Mesendoderm (in vitro differentiated cells): ENCODE results near the gene DLG2. TPM values are rescaled to one million over a fixed set of nuclear protein-coding genes. Genes with fewer than 3 reads are reported as not detected.
"Not testable (repeated sequence)": the region's sequence is repeated elsewhere in the genome, so short reads cannot be mapped to it uniquely, and the experiment has no call there.

Experiments
- DNase-seq: peaks from one replicate; pipeline ENCODE4 v3.0.0; 2013
- H2AK5ac ChIP-seq: 2 replicates; pipeline ENCODE4 v1.6.1; 2013; ENCODE audit warnings: low read length, inconsistent platforms
- H2BK120ac ChIP-seq: 2 replicates; pipeline ENCODE4 v1.6.1; 2013; ENCODE audit warnings: low read depth, mild to moderate bottlenecking, low read length, moderate library complexity, mixed read lengths
- H2BK15ac ChIP-seq: replicated peaks from 2 replicates; pipeline ENCODE4 v1.6.1; 2013; ENCODE audit warnings: low read depth, mild to moderate bottlenecking, moderate library complexity
- H2BK5ac ChIP-seq: 2 replicates; pipeline ENCODE4 v1.6.1; 2013; ENCODE audit warnings: low read length, inconsistent platforms
- H3K18ac ChIP-seq: 2 replicates; pipeline ENCODE4 v1.6.1; 2013; ENCODE audit warnings: mild to moderate bottlenecking, low read length, mixed read lengths
- H3K23ac ChIP-seq: one replicate; pipeline ENCODE4 v1.6.1; 2013; ENCODE audit warnings: low read length
- H3K27ac ChIP-seq: 2 replicates; pipeline ENCODE4 v1.5.1; 2013; ENCODE audit warnings: low read depth, mild to moderate bottlenecking, inconsistent platforms, low read length, moderate library complexity
- H3K27me3 ChIP-seq: 2 replicates; pipeline ENCODE4 v1.6.1; 2013; ENCODE audit warnings: low read length, control low read depth, mild to moderate bottlenecking, inconsistent platforms; ENCODE audit not compliant: insufficient read depth, poor library complexity
- H3K36me3 ChIP-seq: 2 replicates; pipeline ENCODE4 v1.6.1; 2013; ENCODE audit warnings: low read length, inconsistent platforms; ENCODE audit not compliant: control insufficient read depth, insufficient read depth
- H3K4ac ChIP-seq: one replicate; pipeline ENCODE4 v1.6.1; 2013; ENCODE audit warnings: low read depth, mild to moderate bottlenecking, low read length, moderate library complexity
- H3K4me1 ChIP-seq: 2 replicates; pipeline ENCODE4 v1.6.1; 2013; ENCODE audit warnings: low read depth, low read length, inconsistent platforms; ENCODE audit not compliant: control insufficient read depth
- H3K4me2 ChIP-seq: 2 replicates; pipeline ENCODE4 v1.6.1; 2013; ENCODE audit warnings: low read length
- H3K4me3 ChIP-seq: 2 replicates; pipeline ENCODE4 v1.5.1; 2013; ENCODE audit warnings: mild to moderate bottlenecking, low read length
- H3K56ac ChIP-seq: one replicate; pipeline ENCODE4 v1.6.1; 2013; ENCODE audit warnings: low read length
- H3K79me1 ChIP-seq: 2 replicates; pipeline ENCODE4 v1.6.1; 2013; ENCODE audit warnings: low read length, inconsistent platforms
- H3K79me2 ChIP-seq: 2 replicates; pipeline ENCODE4 v1.6.1; 2013; ENCODE audit warnings: mild to moderate bottlenecking, low read length; ENCODE audit not compliant: control insufficient read depth, insufficient read depth
- H3K9ac ChIP-seq: 2 replicates; pipeline ENCODE4 v1.6.1; 2013; ENCODE audit warnings: low read length, inconsistent platforms
- H4K5ac ChIP-seq: one replicate; pipeline ENCODE4 v1.6.1; 2013; ENCODE audit warnings: low read length
- H4K8ac ChIP-seq: one replicate; pipeline ENCODE4 v1.6.1; 2013; ENCODE audit warnings: low read depth, mild to moderate bottlenecking, control low read depth, low read length, moderate library complexity
- WGBS: extraction: QIAGEN DNeasy Blood & Tissue Kit; methylation state at CpG from one replicate; pipeline ENCODE4 v1.1.7; 2013; ENCODE audit warnings: low lambda C conversion rate, missing lambda C conversion rate; ENCODE audit not compliant: insufficient coverage; ENCODE audit errors: extremely low coverage; 5-methylcytosine and 5-hydroxymethylcytosine counted together
- polyA plus RNA-seq, 2 experiments: library from polyadenylated mRNA; stranded (reverse); fragments of 200-250 nt; gene quantifications; one replicate each; pipeline ENCODE4 v1.2.3, GENCODE V29; 2013

DLG2 gene
- 9.5 TPM for polyA plus RNA-seq (2013, experiment 1 of 2)
- 9.8 TPM for polyA plus RNA-seq (2013, experiment 2 of 2)

DNA sequence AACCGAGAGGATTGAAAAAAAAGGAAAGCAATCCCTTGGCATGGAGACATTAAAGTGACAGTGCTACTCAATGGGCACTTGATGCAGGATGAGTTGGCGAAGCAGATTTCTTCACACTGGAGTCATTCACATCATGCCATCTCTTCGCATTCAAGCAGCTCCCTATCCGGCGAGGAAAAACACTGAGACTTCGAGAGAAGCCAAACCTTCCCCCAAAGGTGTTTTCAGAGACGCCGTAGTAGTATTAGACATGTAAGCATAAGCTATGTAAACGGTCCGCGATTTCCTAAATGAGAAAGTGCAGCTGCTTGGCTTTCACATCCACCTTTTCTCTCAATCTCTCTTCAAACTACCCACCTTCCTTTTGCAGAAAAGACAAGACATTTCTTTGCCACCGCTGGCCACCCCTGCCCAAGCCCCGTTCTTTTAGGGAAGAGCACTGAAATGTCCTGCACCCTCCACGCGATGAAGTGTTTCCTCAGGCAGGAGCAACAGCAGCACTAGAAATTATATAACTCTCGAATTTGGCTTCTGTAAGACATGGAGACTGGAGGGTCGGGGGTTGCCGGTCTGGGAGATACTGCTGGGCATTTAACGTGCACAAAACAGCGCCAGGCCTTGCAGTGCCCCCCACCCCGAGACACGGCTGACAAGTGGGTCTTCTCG lies at the start of gene DLG2:
DLG2 (minus strand) TSS at position 13 of the 666 bp plus-strand sequence.
- peak within 1 kb of the TSS; percentile 80 for H3K4me3 ChIP-seq
- H3K9ac ChIP-seq, result peak within 1 kb of the TSS; percentile 91
- H3K4me1 ChIP-seq, result no peaks in the 10 kb centered on the region
- H2AK5ac ChIP-seq, result no peak within 1 kb of the TSS
- H2BK15ac ChIP-seq, result no peak within 1 kb of the TSS
- no peaks in the 10 kb centered on the region for H3K27me3 ChIP-seq
- DNase-seq, result peak; percentile 53
- no peak within 1 kb of the TSS for H3K23ac ChIP-seq
- peaks cover 5% of the 10 kb centered on the region for H3K79me1 ChIP-seq
- H3K56ac ChIP-seq, result peak within 1 kb of the TSS; percentile 84
- H3K18ac ChIP-seq, result peak within 1 kb of the TSS; percentile 42
- no peak within 1 kb of the TSS for H2BK120ac ChIP-seq
- H3K79me2 ChIP-seq, result peaks cover 26% of the 10 kb centered on the region
- peak within 1 kb of the TSS; percentile 65 for H3K27ac ChIP-seq
- H4K5ac ChIP-seq, result no peak within 1 kb of the TSS
- no peak within 1 kb of the TSS for H3K4ac ChIP-seq
- H2BK5ac ChIP-seq, result no peak within 1 kb of the TSS
- no peak within 1 kb of the TSS for H4K8ac ChIP-seq
- no CpG with 5 or more reads among the region's 23 CpGs for whole genome bisulfite sequencing
- peaks cover 2% of the 10 kb centered on the region for H3K36me3 ChIP-seq
- peak within 1 kb of the TSS; percentile 84 for H3K4me2 ChIP-seq

DNA sequence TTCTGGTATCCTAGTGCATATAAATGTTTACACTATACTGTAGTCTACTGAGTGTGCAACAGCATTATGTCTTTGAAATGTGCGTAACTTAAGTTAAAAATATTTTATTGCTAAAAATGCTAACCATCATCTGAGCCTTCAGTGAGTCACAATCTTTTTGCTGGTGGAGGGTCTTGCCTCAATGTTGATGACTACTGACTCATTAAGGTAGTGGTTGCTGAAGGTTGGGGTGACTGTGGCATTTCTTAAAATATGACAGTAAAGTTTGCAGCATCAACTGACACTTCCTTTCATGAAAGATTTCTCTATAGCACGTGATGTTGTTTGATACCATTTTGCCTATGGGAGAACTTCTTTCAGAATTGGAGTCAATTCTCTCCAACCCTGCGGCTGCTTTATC lies 46.2 kb upstream of the DLG2 start:
- Histone ChIP-seq H4K5ac (no peak overlapping the region), H3K27ac (no peak overlapping the region), H3K79me1 (no peaks in the 10 kb centered on the region), H3K4me3 (no peak overlapping the region), H3K56ac (no peak overlapping the region), H2BK15ac (no peak overlapping the region), H3K36me3 (no peaks in the 10 kb centered on the region), H3K79me2 (no peaks in the 10 kb centered on the region), H3K18ac (no peak overlapping the region), H2AK5ac (no peak overlapping the region), H3K27me3 (peaks cover 2% of the 10 kb centered on the region), H4K8ac (no peak overlapping the region), H3K4me2 (no peak overlapping the region), H2BK120ac (no peak overlapping the region), H3K23ac (no peak overlapping the region), H3K4ac (no peak overlapping the region), H3K4me1 (no peaks in the 10 kb centered on the region), H3K9ac (no peak overlapping the region), H2BK5ac (no peak overlapping the region)
- WGBS, result no CpG with 5 or more reads among the region's 3 CpGs
- no peak for DNase-seq

DNA sequence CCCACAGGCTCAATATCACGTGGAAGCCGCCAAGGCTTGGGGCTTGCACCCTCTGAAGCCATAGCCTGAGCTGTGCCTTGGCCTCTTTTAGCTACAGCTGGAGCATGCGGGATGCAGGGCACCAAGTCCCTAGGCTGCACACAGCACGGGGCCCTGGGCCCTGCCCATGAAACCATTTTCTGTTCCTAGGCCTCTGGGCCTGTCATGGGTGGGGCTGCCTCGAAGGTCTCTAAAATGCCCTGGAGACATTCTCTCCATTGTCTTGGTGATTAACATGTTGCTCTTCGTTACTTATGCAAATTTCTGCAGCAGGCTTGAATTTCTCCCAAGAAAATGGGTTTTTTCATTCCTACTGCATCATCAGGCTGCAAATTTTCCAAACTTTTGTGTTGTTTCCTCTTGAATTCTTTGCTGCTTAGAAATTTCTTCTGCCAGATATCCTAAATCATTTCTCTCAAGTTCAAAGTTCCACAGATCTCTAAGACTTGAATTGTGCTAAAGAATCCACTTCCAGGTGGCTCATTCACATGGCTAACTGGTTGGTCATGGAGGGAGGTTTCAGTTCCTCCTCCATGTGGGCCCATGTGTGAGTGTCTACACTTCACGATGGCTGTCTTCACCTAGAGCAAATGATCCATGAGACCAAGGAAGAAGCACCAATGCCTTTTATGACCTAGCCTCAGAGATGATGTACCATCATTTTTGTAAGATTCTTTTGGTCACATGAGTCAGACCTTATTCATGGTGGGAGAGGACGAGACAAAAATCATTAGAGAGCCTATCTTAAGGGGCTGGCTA lies 45.2 kb upstream of the DLG2 start:
- DNase-seq, result no peak
- no peak overlapping the region for H4K5ac ChIP-seq
- H3K18ac ChIP-seq, result no peak overlapping the region
- H3K79me1 ChIP-seq, result no peaks in the 10 kb centered on the region
- H2BK15ac ChIP-seq, result no peak overlapping the region
- no CpG with 5 or more reads among the region's 8 CpGs for WGBS
- H3K4ac ChIP-seq, result no peak overlapping the region
- H3K56ac ChIP-seq, result no peak overlapping the region
- H3K4me3 ChIP-seq, result no peak overlapping the region
- H3K27ac ChIP-seq, result no peak overlapping the region
- H3K4me2 ChIP-seq, result no peak overlapping the region
- H2BK120ac ChIP-seq, result no peak overlapping the region
- H3K23ac ChIP-seq, result no peak overlapping the region
- no peaks in the 10 kb centered on the region for H3K4me1 ChIP-seq
- no peak overlapping the region for H2AK5ac ChIP-seq
- no peak overlapping the region for H2BK5ac ChIP-seq
- no peak overlapping the region for H4K8ac ChIP-seq
- H3K9ac ChIP-seq, result no peak overlapping the region
- H3K36me3 ChIP-seq, result no peaks in the 10 kb centered on the region
- H3K79me2 ChIP-seq, result no peaks in the 10 kb centered on the region
- H3K27me3 ChIP-seq, result no peaks in the 10 kb centered on the region

DNA sequence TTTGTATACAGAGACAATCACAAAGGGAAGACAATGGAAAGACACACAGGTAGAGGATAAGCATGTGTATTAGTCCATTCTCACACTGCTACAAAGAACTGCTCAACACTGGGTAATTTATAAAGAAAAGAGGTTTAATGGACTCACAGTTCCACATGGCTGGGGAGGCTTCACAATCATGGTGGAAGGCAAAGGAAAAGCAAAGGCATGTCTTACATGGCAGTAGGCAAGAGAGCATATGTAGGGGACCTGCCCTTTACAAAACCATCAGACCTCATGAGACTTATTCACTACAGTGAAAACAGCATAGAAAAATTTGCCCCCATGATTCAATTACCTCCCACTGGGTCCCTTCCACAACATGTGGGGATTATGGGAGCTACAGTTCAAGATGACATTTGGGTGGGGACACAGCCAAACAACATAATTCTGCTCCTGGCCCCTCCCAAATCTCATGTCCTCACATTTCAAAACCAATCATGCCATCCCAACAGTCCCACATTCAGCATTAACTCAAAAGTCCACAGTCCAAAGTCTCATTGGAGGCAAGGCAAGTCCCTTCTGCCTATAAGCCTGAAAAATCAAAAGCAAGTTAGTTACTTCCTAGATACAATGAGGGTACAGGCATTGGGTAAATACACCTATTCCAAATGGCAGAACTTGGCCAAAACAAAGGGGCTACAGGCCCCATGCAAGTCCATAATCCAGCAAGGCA lies 44.0 kb upstream of the DLG2 start:
- H3K27ac ChIP-seq, H3K79me1 ChIP-seq, H2BK5ac ChIP-seq, H3K27me3 ChIP-seq, H3K4me1 ChIP-seq, H3K4me2 ChIP-seq, H3K9ac ChIP-seq, H3K56ac ChIP-seq, H3K23ac ChIP-seq, H3K18ac ChIP-seq, H3K36me3 ChIP-seq, DNase-seq, H2AK5ac ChIP-seq, H2BK120ac ChIP-seq, H3K4ac ChIP-seq, H3K4me3 ChIP-seq, H4K5ac ChIP-seq, H3K79me2 ChIP-seq, H2BK15ac ChIP-seq, H4K8ac ChIP-seq: not testable (repeated sequence)

DNA sequence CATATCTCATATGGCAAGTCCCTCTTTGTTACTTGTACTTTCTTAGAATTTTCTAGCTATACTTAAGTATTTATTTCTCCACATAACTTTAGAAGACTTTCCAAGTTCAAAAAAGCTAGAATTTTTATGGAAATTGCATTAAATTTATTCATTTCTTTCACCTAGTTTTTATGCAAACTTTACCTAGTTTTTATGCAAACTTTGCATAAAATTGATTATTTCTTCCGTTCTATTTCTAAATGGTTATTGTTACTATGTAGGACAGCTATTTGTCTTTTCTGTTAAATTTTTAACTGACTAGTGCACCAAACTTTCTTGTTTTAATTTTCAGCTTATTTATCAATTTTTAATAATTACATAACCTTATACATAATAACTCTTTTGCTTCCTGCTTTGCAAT lies 41.0 kb upstream of the DLG2 start:
- Histone ChIP-seq H3K18ac (no peak overlapping the region), H2BK15ac (no peak overlapping the region), H3K4me2 (no peak overlapping the region), H3K27ac (no peak overlapping the region), H3K4ac (no peak overlapping the region), H3K36me3 (no peaks in the 10 kb centered on the region), H2AK5ac (no peak overlapping the region), H4K5ac (no peak overlapping the region), H3K4me3 (no peak overlapping the region), H3K23ac (no peak overlapping the region), H3K4me1 (no peaks in the 10 kb centered on the region), H2BK5ac (no peak overlapping the region), H3K9ac (no peak overlapping the region), H3K56ac (no peak overlapping the region), H4K8ac (no peak overlapping the region), H3K27me3 (no peaks in the 10 kb centered on the region), H2BK120ac (no peak overlapping the region), H3K79me1 (no peaks in the 10 kb centered on the region), H3K79me2 (peaks cover 17% of the 10 kb centered on the region)
- DNase-seq, result no peak
- WGBS, result no CpG with 5 or more reads among the region's 1 CpG
